HG02642 (cell line): ENCODE data around the gene SPINDOC.
A peak's percentile ranks its signal among the peaks of the same experiment; 100 is the strongest.
"Not testable (repeated sequence)": the region's sequence is repeated elsewhere in the genome, so short reads cannot be mapped to it uniquely, and the experiment has no call there.

Experiments
- ATAC-seq: cut with Tn5 transposase; IDR thresholded peaks from one replicate; pipeline ENCODE4 v1.9.1; 2021; ENCODE audit warnings: mild to moderate bottlenecking; ENCODE audit not compliant: unreplicated experiment, poor library complexity

Gene SPINDOC

GRCh38 chr11:63785823-63786222, 27.4 kb upstream of the SPINDOC start:
- no peak for ATAC-seq

- no peak for ATAC-seq
Observed at GRCh38 chr11:63791495-63792167, 21.6 kb upstream of the SPINDOC start.

DNA sequence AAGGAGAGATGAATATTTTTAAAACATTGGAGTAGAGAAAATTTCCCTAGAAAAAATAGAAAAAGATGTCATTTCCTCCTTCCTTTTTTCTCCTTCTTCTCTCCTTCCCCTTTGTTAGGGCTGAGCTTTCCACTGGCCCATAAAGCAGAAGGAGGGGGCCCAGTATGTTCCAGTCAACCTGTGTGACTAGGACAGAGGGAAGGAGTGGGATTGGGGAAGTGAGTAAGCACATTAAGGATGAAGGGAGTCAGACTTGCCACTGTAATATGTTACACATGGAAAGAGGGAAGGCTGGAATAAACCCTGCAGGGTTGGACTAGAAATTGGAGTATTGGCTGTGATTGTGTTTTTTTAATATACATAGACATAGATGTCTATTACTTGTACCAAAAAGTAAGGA, 20.1 kb upstream of the SPINDOC start:
- no peak for ATAC-seq

- ATAC-seq: no peak
Observed at GRCh38 chr11:63795066-63795465, 18.2 kb upstream of the SPINDOC start.

DNA sequence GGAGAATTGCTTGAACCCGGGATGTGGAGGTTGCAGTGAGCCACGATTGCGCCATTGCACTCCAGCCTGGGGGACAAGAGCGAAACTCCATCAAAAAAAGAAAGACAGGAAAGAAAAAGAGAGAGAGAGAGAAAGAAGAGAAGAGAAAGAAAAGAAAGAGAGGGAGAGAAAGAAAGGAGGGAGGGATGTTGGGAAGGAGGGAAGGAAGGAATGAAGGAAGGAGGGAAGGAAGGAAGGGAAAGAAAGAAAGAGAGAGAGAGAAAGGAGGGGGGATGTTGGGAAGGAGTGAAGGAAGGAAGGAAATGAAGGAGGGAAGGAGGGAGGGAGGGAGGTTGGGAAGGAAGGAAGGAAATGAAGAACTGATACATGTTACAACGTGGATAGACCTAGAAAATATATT, 12.3 kb upstream of the SPINDOC start:
- ATAC-seq: no peak

GRCh38 chr11:63802637-63803414, 10.4 kb upstream of the SPINDOC start:
- ATAC-seq: no peak

GRCh38 chr11:63804259-63804658, 9.0 kb upstream of the SPINDOC start:
- no peak for ATAC-seq

DNA sequence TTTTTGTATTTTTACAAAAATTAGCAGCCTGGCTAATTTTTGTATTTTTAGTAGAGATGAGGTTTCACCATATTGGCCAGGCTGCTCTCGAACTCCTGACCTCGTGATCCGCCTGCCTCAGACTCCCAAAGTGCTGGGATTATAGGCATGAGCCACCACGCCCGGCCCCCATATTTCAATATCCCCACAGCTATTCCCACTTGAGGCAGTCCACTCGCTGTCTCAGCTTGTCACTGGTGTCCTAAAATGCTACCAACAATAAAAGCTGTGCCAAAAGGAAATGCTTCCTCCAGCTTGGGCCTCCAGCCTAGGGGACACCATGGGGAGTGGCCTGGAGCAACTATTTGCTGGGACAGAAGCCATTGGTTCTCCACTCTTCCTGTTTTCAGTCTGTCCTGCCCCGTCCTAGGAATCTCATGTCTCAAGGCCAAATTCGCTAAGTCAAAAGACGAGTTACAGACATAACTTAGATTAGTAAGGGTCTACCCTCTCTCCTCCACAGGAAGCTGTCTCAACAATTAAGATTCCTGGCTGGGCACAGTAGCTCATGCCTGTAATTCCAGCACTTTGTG, 7.3 kb upstream of the SPINDOC start:
- ATAC-seq: no peak

GRCh38 chr11:63810383-63810782, 2.9 kb upstream of the SPINDOC start:
- ATAC-seq: not testable (repeated sequence)

DNA sequence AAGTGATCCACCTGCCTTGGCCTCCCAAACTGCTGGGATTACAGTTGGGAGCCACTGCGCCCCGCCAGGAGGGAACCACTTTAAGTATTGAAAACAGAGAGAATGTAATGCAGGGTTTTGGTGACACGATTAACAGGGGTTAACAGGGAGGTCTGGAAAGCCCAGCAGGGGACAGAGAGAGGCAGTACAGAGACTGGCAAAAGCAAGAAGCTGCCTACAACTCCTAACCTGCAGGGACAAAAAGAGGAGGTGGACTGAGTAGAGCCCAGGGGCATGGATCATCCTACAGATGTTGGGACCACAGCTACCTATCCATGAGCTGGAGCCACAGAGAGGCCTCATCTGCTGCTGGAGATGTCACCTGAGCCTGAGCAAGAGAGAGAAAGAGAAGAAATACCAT, 1.7 kb upstream of the SPINDOC start:
- ATAC-seq: no peak

GRCh38 chr11:63813563-63814382, 517 bp downstream of the SPINDOC start:
- peak; percentile 43 for ATAC-seq

GRCh38 chr11:63814383-63814736, 1.1 kb downstream of the SPINDOC start:
- no peak for ATAC-seq

GRCh38 chr11:63816166-63816565, 2.9 kb downstream of the SPINDOC start:
- ATAC-seq: no peak

GRCh38 chr11:63816732-63817131, 3.5 kb downstream of the SPINDOC start:
- no peak for ATAC-seq

DNA sequence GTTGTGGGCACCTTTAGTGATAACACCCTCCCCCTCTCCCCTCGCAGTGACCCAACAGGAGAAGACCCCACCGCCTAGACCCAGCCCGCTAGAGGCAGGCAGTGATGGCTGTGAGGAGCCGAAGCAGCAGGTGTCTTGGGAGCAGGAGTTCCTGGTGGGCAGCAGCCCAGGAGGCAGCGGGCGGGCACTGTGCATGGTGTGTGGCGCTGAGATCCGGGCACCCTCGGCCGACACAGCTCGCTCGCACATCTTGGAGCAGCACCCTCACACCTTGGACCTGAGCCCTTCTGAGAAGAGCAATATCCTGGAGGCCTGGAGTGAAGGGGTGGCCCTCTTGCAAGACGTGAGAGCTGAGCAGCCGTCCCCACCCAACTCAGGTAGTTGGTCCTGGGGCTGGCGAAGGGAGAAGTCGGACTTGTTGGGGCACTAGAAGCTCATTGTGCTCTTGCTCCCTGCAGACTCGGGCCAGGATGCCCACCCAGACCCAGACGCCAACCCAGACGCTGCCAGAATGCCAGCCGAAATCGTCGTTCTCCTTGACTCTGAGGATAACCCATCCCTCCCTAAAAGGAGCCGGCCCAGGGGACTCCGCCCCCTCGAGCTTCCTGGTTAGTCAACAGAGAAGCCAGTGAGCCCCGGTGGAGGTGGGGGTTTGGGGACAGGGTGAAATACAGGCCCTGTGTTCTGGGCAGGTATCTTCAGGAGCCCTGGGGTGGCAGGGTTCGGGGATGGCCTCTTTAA, 4.7 kb downstream of the SPINDOC start:
- ATAC-seq: no peak

- no peak for ATAC-seq
Observed at GRCh38 chr11:63818609-63819008, 5.4 kb downstream of the SPINDOC start.

DNA sequence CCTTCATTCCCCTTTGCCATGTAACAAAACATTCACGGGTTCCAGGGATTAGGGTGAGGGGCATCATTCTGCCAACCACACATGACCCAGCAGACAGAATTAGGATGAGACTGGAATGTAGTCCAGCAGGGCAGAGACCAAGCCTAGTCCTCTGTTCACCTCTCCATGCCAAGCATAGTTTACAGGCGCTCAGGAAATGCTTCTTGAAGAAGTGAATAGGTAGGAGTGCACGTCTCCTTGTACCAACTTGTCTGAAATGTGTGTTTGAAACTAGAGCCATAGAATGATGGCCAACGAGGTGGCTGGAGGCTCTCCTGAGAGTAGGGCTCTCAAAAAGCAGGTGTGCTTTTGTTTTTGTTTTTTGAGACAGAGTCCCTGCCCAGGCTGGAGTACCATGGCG, 8.2 kb downstream of the SPINDOC start:
- ATAC-seq: no peak

DNA sequence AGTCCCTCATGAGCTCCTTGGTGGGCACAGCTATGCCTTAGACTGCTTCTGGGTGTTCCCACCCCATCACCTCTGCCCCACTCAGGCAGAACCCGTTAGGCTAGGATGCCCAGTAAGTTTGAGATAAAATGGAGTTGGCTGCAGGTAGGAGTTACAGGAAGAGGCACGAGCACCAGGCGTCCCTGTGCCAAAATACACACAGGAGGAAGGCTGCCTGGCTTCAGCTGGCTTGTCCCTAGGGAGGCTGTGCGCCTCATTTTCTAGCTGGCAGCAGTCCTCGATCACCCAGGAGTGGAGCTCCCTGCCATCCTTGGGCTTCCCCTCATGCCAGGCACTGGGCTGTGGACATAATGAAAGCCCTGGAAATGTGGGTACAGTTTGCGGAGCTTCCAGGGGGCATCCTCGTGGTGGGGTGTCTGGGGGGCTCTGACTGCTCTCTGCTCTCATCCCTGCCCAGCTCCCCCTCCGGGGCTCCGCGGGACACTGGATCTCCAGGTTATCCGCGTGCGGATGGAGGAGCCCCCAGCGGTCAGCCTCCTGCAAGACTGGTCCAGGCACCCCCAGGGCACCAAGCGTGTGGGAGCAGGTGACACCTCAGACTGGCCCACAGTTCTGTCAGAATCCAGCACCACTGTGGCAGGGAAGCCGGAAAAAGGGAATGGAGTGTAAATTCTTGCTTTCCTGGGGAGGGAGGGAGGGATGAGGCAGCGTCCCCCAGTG, 13.4 kb downstream of the SPINDOC start:
- no peak for ATAC-seq

- no peak for ATAC-seq
Observed at GRCh38 chr11:63829823-63830489, 16.7 kb downstream of the SPINDOC start.
